Gastrocnemius medialis (tissue), 4 donors: ENCODE measurements around the gene NGEF. TPM values are rescaled to one million over a fixed set of nuclear protein-coding genes. Genes with fewer than 3 reads are reported as not detected.

Experiments used
- ATAC-seq, 2 donors: fragments of 150-250 bp; one replicate each; pipeline ENCODE4 v1.9.1; 2016
- DNase-seq, 2 donors: peaks; one replicate each; pipeline ENCODE4 v3.0.0-alpha.2; 2019
- H3K27ac ChIP-seq, 4 donors: fragments of 200-600 bp; sonication (generic); 1 replicate in 1 of 4; 2 replicates in 3 of 4; pipeline ENCODE4 v1.5.1; 2016 to 2018; ENCODE audit warnings: mild to moderate bottlenecking in 2 of 4, moderate library complexity in 1 of 4
- H3K27me3 ChIP-seq, 3 donors: fragments of 200-600 bp; sonication (generic) in 2 of 3; 1 replicate in 1 of 3; 2 replicates in 2 of 3; pipeline versions ENCODE4 v1.5.1 to v1.6.0; 2016 to 2019; ENCODE audit warnings: mild to moderate bottlenecking in 1 of 3, moderate library complexity in 1 of 3
- H3K36me3 ChIP-seq, 2 donors: fragments of 200-600 bp; sonication (generic) in 1 of 2; one replicate each; pipeline ENCODE4 v1.5.1; 2017 to 2018
- H3K4me1 ChIP-seq, 2 donors: fragments of 200-600 bp; sonication (generic) in 1 of 2; one replicate each; pipeline ENCODE4 v1.5.1; 2016 to 2017; ENCODE audit warnings: mild to moderate bottlenecking in 2 of 2
- H3K4me3 ChIP-seq, 4 donors: fragments of 200-600 bp; sonication (generic) in 3 of 4; 1 replicate in 1 of 4; 2 replicates in 3 of 4; pipeline ENCODE4 v1.5.1; 2016 to 2019; ENCODE audit warnings: mild to moderate bottlenecking in 2 of 4
- H3K9me3 ChIP-seq, 3 donors: fragments of 200-600 bp; sonication (generic) in 2 of 3; 1 replicate in 1 of 3; 2 replicates in 2 of 3; pipeline ENCODE4 v1.5.1; 2016 to 2019
- POLR2A ChIP-seq, 2 donors: fragments of 450-650 bp; IDR thresholded peaks; one replicate each; pipeline ENCODE4 v1.6.1; 2017; ENCODE audit warnings: antibody characterized with exemption in 2 of 2, mild to moderate bottlenecking in 2 of 2, moderate library complexity in 2 of 2
- in situ Hi-C, 4 donors: fragments of 200-750 bp; cut with MboI; loops; one replicate each; pipeline versions ENCODE4 v1.15.0 to v1.8.0; 2017; ENCODE audit warnings: low sequenced_read_pairs in 4 of 4
- intact Hi-C: fragments of 100-400 bp; cut with DNase I; formaldehyde crosslinking; loops from one replicate; pipeline ENCODE4 v1.15.1; 2023; ENCODE audit warnings: low total_unique reads
- total RNA-seq, 4 donors: library from RNA; depleted of rRNA; stranded (reverse); fragments of >200 nt; gene quantifications; one replicate each; pipeline versions ENCODE4 v1.1.0 to v1.2.3, GENCODE V29; 2016
- TF ChIP-seq, protein P1 (sequence below), 5 experiments: fragments of 450-650 bp in 3 of 5; fragments of 200-600 bp in 2 of 5; sonication (generic) in 2 of 5; IDR thresholded peaks in 4 of 5; conservative IDR thresholded peaks in 1 of 5; 1 replicate in 4 of 5; 2 replicates in 1 of 5; pipeline ENCODE4 v1.5.1; 2016 to 2019; ENCODE audit warnings: antibody characterized with exemption in 5 of 5, mild to moderate bottlenecking in 3 of 5, moderate library complexity in 3 of 5

Gene NGEF
- total RNA-seq, 4 donors from 2014 or later: 0.66 to 1.5 (median 0.84) TPM; not detected in 1

DNA sequence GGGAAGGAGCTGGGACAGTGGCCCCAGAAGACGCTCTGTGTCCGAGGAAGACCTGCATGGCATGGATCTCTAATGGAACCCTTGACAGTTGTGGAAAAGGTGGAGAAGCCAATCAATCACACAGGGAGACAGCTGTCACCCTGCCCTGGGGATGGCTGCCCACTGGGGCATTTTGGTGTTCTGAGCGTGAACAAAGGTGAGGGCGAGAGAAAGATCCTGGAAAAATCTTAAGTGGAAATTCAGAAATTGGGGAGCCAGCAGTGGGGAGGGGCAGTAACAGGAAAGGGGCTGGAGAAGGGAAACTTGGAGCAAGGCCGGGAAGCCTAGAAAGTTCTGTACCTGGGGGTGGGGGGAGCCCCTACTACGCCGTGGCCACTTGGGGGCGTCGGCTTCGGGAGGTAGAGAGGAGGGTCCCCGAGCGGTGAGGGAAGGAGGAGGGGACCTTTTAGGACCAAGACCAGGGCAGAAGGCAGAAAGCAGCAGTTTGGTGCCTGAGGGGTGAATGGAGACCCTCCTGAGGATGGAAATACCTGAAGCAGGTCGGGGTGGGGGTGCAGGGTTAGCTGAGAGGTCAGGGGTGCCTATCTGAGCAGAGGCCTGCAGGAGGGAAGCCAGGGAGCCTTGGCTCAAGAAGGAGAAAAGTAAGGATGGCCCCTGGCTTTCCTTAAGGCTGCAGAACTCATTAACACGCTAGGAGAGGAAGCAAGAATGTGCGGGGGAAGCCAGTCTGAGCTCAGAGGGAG, 30.0 kb downstream of the NGEF start:
- Histone ChIP-seq H3K4me1 (no peaks in the 10 kb centered on the region), H3K9me3 (no peaks in the 10 kb centered on the region), H3K36me3 (no peaks in the 10 kb centered on the region), H3K27me3 (peaks cover 0 to 2% (median 2%) of the 10 kb centered on the region in 3 donors), H3K4me3 (no peak overlapping the region), H3K27ac (no peak overlapping the region)
- ATAC-seq (no peak), DNase-seq (no peak)
- no peak for TF ChIP-seq POLR2A (IDR thresholded peaks at IDR 0.05)
- TF ChIP-seq, protein P1, sequence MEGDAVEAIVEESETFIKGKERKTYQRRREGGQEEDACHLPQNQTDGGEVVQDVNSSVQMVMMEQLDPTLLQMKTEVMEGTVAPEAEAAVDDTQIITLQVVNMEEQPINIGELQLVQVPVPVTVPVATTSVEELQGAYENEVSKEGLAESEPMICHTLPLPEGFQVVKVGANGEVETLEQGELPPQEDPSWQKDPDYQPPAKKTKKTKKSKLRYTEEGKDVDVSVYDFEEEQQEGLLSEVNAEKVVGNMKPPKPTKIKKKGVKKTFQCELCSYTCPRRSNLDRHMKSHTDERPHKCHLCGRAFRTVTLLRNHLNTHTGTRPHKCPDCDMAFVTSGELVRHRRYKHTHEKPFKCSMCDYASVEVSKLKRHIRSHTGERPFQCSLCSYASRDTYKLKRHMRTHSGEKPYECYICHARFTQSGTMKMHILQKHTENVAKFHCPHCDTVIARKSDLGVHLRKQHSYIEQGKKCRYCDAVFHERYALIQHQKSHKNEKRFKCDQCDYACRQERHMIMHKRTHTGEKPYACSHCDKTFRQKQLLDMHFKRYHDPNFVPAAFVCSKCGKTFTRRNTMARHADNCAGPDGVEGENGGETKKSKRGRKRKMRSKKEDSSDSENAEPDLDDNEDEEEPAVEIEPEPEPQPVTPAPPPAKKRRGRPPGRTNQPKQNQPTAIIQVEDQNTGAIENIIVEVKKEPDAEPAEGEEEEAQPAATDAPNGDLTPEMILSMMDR (IDR thresholded peaks at IDR 0.05 in 4 of 5, conservative IDR thresholded peaks at IDR 0.05 in 1 of 5): no peak
- intact Hi-C loops: no loop called here
- in situ Hi-C loops: no loop called here

DNA sequence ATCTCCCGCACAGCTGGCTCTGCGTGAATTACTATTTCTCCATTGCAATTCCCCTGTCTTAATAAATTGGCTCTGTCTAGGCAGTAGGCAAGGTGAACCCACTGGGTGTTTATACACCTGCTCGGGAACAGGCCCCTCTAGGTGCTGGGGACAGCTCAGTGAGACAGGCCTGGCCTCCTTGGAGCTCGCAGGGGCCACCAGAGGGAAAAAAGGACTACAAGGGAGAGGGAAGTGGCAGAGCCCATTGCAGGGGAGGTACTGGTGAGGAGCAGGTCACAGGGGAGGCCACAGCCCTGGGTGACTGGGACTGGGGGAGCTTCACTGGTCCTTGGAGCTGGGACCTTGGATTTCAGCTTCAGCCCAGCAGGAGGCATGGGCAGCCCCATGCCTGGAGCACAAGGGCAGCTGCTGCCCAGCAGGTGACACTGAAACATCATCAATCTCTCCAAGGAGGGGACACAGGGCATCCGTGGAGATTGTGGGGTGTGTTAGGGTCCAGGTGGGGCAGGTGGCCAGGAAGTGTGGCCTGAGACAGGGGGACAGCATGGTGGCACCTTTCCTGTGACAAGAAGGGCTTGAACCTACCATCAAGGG, 31.2 kb downstream of the NGEF start:
- H3K4me1 ChIP-seq: no peaks in the 10 kb centered on the region
- DNase-seq: no peak
- intact Hi-C loops: no loop called here
- TF ChIP-seq, protein P1 (IDR thresholded peaks at IDR 0.05 in 4 of 5, conservative IDR thresholded peaks at IDR 0.05 in 1 of 5): no peak
- no peak for TF ChIP-seq POLR2A (IDR thresholded peaks at IDR 0.05)
- no peaks in the 10 kb centered on the region for H3K9me3 ChIP-seq
- H3K27ac ChIP-seq: no peak overlapping the region
- peaks cover 0 to 2% (median 2%) of the 10 kb centered on the region in 3 donors for H3K27me3 ChIP-seq
- no peak overlapping the region for H3K4me3 ChIP-seq
- in situ Hi-C loops: no loop called here
- no peaks in the 10 kb centered on the region for H3K36me3 ChIP-seq
- ATAC-seq: no peak

DNA sequence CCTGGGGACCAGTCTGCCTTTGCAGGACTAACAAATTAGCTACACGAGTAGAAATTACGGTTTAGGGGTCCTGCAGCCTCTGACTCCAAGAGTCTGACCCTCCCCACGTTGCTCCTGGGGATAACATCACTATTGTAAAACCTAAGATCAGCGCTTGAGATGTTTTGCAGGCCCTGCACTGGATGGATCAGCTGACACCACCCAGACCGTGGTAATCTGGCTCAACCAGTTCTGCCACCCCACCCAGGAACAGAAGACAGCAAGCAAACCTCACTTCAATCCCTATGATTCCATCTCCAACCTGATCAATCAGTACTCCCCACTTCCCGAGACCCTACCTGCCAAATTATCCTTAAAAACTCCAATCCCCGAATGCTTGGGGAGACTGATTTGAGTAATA, 31.7 kb downstream of the NGEF start:
- Histone ChIP-seq H3K4me1 (no peaks in the 10 kb centered on the region), H3K36me3 (no peaks in the 10 kb centered on the region), H3K4me3 (no peak overlapping the region), H3K27me3 (peaks cover 0 to 2% (median 2%) of the 10 kb centered on the region in 3 donors), H3K27ac (no peak overlapping the region), H3K9me3 (no peaks in the 10 kb centered on the region)
- intact Hi-C loops (no loop called here), in situ Hi-C loops (no loop called here)
- TF ChIP-seq POLR2A (IDR thresholded peaks at IDR 0.05): no peak
- TF ChIP-seq, protein P1 (IDR thresholded peaks at IDR 0.05 in 4 of 5, conservative IDR thresholded peaks at IDR 0.05 in 1 of 5): no peak
- DNase-seq (no peak), ATAC-seq (no peak)

DNA sequence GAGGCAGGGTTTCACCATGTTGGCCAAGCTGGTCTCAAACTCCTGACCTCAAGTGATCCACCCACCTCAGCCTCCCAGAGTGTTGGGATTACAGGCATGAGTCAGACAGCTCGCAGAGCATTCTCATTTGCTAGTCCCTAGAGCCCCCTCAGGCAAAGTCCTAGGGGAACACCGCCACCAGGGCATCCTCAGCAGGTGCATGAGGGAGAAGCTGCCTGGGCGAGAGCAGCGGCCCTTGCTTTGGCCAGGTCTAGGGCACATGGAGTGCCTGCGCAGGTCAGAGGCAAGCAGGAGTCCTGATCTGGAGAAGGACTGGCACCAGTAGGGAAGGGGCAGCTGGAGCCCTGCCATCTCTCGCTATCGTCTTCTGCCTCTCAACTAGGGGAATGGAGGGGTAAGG, 32.4 kb downstream of the NGEF start:
- Histone ChIP-seq H3K27ac (no peak overlapping the region), H3K9me3 (no peaks in the 10 kb centered on the region), H3K27me3 (peaks cover 0 to 2% (median 2%) of the 10 kb centered on the region in 3 donors), H3K4me1 (no peaks in the 10 kb centered on the region), H3K4me3 (no peak overlapping the region), H3K36me3 (no peaks in the 10 kb centered on the region)
- TF ChIP-seq, protein P1 (IDR thresholded peaks at IDR 0.05 in 4 of 5, conservative IDR thresholded peaks at IDR 0.05 in 1 of 5): no peak
- TF ChIP-seq POLR2A (IDR thresholded peaks at IDR 0.05): no peak
- in situ Hi-C loops: no loop called here
- intact Hi-C loops: no loop called here
- DNase-seq (no peak), ATAC-seq (no peak)
